Retina (tissue), 1 donor: ENCODE data around the gene KCNH8.

ENCODE experiments used
- DNase-seq: peaks from one replicate; pipeline ENCODE4 v3.0.0-alpha.2; 2016

The KCNH8 gene

DNA sequence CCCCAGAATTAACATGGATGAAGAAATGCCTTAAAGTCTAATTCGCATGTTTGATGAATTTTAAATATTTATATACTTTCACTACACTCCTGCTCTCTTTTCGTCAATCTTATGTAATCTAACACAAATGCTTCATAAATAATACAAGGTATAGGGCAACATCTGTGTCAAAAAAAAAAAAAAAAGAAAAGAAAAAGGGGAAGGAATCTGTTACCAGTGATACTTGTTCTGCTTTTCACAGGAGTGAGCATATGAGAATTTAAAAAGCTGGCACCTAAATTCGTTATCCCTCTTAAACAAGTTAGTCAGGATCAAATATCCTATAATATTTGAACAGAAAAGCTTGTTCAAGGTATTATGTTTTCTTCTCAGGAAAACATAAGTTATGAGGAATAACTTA lies 243.8 kb downstream of the KCNH8 start:
- no peak for DNase-seq

DNA sequence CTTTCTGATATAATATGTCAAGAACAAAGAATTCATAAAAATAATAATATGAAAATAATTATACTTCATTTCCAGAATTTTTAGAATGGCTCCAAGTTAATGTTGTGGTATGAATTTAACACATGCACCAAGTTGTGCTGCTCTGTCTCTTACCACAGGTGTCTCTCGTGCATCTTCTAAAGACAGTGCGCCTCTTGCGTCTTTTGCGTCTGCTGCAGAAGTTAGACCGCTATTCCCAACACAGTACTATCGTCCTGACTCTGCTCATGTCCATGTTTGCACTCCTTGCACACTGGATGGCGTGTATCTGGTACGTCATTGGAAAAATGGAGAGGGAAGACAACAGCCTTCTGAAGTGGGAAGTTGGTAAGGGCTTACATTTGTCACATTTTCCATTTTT lies 246.6 kb downstream of the KCNH8 start:
- DNase-seq: no peak

DNA sequence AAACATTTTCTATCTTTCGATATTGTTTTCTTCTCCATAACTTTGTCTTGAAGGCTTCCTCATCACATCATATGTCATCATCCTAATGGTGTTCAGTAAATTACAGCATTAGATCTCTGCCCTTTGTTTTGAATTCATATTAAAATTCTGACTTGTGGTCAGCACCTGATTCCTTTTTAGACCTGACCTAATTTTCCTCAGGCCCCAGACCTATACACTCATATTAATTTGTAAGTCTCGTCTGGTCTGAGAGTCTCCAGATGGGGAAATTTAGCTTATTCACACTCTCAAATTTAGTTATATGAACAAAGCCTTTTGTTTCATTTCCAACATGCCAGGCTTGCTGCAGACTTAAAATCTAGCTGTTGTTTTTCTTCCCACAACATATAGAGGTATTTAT lies 248.4 kb downstream of the KCNH8 start:
- no peak for DNase-seq

DNA sequence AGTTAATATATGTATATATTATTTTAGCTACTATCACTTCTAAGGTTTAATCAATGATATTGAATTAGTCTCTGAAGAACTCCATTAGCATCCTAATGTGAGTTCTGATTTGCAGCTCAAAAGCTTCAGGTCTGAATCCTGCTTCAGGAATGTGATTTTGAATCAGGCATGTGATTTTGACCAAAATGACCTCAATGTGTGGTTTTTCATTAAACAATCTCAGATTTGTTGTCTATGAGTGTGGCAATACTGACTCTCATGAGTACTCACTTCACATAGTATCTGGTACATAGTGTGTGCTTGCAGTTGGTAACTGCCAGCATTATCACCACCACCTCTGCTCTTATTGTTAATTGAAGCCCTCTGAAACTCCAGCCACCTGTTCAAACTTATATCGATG lies 251.0 kb downstream of the KCNH8 start:
- DNase-seq: no peak

DNA sequence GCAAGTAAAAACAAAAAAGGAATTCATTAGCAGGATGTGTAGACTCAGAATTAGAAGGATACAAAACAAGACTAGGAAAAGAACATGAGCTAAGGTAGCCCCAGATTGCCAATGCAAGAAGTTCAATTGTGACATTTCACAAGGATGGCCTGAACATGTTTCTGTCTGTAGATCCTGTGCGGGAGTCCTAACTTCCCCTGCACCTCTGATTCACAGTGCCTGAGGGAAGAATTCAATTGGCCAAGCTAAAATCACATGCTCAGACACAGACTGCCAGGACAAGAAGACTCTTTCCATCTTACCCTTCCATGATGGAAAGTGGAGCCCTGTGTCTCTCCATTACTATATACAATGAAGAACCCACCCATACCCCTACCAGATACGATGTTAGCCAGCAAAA lies 251.5 kb downstream of the KCNH8 start:
- no peak for DNase-seq

DNA sequence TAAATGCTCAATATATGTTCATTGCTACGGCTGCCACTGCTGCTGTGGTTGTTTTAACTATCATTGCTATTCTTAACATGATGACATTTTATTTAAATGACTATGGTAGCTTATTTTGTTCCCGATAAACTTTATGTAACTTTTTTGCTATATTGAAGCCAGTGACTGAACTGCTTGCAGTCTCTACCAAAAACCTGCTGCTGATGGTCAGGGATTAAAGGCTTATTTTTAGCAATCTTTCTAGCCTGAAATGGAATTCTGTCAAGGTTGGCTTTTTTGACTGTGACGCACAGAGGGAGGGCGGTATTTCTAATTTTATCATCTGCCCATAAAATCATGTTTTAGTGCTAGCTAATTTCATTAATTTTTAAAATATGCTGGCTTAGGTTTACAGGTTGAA lies 271.8 kb downstream of the KCNH8 start:
- no peak for DNase-seq

DNA sequence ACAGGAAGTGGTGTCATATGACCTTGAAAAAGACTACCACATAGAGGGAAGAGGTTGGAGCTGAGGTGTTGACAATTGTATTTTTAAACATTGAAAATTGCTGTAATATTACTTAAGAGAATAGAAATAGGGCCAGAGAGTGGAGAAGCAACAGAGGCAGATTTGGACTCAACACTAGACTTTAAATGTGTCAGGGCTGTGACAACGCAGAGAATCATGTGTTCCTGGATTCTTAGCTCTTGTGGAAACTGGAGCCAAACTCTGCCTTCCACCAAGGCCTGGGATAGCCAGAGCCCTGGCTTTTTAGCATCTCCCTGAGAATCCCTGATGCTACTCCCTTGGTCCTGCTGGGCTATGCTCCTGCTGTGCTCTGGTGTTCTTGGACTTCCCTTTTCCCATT lies 277.5 kb downstream of the KCNH8 start:
- no peak for DNase-seq

DNA sequence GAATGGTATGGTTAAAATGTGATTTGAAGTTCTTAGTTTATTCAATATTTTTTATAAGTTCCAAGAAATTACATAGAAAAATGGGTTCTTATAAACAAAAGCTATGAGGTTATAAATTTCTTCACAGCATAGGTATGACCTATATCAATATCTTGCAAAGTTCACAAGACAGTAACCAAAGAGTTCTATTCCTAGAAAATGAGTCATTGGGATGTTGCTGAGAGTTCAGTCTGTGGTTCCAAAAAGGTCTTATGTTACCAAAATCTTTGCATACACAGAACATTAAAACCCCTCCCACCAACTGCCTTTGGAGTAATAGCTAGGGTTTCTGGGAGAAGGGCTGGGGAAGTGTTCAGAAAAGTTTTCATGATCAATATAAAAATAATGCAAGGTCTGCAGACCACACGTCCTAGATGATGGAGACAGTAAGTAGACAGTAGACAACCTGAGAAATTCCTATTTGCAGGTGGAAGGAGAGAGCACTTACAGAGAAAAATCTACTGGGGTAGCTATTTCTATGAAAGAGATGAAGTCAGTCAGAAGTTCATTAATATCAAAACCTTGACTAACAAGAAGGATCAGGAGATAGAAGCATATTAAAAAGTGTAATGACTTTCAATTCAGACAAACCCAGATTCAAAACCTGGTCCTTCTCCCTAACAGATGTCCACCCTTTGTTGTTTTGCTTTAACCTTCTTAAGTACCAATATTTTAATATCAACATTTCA lies 279.3 kb downstream of the KCNH8 start:
- no peak for DNase-seq

DNA sequence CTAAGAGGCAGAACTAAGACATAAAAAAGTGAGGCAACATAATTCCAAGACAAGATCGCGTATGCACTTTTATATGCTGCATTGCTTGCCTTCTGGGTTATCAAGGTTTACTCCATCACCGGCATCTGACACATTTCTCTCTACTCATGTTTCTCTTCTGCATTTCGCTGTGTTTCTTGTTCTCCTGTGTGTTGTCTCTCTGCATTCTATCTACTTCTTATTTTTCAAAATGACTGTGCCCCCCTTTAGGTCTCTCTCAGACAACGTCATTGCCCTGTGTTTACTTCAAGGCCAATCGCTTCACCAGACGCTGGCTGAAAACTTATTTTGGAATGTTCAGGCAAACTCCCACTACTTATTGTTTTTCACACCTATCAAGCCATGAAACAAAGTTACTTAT lies 280.4 kb downstream of the KCNH8 start:
- DNase-seq: no peak

DNA sequence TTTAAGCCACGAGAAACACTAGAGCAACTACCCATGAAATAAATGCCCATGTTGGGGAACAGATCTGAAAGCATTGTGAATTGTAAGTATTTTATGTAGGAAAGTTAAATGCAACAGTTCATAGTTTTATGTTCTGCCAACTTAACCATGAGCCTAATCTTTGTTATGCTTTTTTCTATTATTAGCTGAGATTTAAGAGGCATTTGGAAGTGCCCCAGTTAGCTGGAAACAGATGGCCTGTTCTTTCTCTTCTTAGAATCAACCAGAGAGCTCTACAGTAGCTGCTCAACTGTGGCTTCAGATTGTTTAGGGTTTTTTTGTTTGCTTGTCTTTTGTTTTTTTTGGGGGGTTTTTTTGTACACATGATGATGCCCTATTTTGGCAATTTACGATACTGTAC lies 284.4 kb downstream of the KCNH8 start:
- no peak for DNase-seq

DNA sequence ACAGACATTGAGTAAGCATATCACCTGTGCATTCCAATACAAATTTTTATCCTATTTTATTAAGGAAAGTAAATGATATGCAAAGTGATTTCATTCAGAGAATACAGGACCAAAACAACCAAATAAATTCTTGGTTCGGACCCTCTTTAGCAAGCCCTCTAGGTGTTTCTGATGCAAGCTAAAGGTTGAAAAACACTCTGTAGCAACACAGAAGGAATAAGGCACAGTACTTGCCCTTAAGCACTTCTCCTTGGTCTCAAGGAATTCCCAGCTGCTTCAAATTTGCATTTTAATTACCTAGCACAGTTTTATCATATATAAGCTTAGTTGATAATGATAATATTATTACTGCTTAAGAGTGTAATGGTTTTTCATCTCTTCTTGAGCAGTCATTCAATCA lies 288.4 kb downstream of the KCNH8 start:
- DNase-seq: no peak

DNA sequence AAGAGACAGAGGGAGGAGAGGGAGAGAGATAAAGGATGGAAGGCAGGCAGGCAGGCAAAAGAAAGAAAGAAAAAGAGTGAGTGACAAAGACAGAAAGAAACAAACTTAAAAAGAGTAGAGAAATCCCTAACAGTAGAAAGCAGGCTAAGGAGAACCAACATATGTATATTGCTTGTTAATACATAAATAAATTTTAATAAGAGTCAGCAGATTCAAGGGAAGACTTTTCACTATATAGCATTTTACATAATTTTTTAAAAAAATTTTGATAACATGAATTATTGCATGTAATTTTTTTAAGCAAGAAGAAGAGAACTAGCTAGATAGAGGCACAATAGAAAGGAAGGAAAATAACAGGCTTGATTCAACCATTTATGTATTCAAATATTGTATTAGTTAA lies 291.6 kb downstream of the KCNH8 start:
- no peak for DNase-seq

DNA sequence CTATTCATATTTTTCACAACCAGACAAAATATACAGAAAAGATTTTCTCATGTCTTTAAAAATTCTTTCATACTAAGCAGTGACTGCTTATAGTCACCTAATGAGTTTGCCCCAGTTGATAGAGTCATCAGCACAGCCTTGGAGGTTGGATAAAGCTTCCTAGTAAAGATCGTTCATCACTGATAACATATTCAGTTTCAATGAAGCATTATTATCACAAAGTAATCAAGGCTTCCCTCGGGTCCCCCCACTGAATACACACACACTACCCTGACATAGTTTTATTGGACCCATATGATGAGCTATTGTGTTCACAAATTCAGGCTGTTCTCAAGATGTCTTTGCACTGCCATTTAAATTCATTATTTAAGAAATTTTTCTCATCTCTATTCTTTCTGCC lies 297.8 kb downstream of the KCNH8 start:
- DNase-seq: no peak

DNA sequence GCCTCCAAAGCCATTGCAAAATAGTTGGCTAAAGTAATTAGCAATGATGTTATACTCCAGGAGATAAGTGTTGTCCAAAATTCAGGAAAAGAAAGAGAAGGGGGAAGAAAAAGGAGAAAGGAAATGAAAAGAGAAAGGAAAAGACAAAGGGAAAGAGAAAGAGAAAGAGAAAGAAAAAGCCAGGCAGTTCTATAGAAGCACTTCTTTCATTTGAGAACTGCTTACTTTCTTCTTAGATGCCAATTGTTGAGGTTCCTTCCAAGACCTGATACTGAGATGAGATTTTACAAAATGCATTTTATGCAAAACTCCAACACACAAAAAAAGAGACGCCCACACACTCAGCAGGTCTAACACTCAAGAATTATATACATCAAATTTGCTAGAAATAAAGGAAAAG lies 298.4 kb downstream of the KCNH8 start:
- no peak for DNase-seq

DNA sequence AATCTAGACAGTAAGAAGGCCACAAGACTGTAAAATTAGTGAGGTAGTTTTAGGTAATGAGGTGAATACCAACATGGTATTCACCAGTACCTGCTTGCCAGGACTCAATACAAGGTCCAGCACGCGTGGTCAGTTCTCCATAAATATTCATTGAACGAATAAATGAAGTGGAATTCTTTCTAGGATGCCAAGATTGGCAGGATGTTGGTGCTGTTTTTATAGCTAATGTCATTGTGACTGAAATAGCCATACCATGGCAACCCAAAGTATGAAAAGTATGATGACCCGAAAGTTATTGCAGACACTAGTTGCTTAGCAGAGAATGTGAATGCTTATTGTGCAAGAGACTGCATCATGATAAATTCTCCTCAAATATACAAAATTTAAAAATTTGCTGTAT lies 307.2 kb downstream of the KCNH8 start:
- no peak for DNase-seq

DNA sequence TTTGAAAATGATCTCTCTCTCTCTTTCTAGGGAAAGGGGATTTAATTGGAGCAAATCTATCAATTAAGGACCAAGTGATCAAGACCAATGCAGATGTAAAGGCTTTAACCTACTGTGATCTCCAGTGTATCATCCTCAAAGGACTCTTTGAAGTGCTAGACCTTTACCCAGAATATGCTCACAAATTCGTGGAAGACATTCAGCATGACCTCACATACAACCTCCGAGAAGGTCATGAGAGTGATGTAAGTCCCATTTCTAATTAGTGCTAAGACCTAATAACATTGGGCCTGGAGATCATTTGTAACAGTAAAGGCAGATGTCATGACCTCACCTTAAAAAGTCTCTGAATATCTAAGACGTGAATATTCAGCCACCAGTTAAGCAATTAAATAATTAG lies 308.4 kb downstream of the KCNH8 start:
- DNase-seq: no peak

DNA sequence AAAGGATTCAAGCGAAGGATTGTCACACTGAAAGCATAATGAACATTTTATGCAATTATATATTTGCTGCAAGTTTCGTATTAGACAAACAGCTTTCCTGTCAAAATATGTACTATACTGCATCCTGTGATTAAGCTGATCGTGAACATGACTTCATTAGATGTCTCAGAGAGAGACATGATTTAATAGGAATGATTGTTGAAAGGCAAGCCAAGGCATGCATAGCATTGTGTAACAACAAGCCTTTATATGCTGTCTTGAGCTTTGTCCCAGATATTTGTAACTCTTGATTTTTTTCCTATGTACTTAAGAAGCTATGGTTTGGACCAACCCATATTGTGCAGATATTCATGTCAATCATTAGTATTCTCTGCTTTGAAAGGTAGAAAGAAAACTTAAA lies 309.1 kb downstream of the KCNH8 start:
- no peak for DNase-seq

DNA sequence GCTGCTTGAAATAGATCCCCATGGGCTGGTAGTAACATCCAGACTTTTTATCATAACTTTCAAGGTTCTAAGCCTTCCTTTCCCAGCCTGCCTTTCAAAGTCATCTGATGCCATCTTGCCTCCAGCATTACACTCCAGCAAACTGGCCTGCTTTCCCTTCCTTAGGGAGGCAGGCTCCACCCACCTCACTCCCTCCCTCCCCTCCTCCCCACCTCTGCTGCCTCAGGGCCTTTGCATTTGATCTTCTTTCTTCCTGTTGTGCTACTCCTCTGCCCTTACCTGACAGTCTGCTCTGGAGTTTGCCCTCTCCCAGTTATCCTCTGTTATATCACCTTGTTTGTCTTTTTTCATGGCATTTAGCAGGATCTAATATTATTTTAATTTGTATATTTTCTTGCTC lies 319.5 kb downstream of the KCNH8 start:
- no peak for DNase-seq

DNA sequence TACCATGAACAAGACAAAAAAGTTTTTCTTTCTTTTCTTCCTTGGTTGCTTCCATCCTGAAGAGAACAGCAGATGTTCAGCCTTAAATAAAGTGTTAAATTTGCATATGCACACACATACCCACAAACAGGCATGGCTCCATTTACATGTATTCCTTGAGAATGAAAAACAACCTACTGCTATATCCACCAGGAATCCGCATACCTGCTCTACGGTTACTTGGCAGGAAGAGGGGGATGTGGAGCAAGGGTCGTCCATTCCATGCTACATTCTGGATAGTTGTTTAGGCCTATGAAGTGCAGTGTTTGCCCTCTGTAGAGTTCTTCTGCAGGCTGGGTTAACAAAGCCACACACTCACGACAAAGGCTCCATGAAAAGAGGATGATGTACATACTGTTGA lies 322.8 kb downstream of the KCNH8 start:
- DNase-seq: no peak

DNA sequence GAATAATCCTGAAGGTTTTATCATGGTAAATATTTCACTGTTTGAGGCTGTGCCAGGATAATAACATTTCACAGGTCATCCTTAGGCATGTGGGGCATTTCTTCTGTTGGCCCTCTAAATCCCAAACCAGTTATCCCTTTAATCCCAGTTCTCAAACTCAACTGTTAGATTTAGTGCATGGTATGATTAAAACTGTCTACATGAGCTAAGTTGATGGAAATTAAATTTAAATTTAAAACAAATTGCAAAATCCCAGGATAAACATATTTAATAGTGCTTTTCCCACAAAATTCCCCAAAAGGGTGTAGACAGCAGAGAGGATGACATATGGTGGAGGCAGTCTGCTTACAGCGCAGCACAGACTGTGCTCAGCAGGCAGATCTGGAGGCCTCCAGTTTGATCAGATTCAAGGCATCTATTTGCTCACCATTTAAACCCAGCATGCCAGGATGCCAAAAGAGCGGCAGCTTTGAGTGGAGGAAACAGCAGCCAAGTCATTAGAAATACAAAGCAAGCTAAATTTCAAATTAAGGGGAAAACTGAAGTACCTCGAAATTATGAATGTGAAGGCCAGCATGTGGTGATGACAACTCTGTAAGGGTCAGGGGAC lies 325.8 kb downstream of the KCNH8 start:
- DNase-seq: no peak

DNA sequence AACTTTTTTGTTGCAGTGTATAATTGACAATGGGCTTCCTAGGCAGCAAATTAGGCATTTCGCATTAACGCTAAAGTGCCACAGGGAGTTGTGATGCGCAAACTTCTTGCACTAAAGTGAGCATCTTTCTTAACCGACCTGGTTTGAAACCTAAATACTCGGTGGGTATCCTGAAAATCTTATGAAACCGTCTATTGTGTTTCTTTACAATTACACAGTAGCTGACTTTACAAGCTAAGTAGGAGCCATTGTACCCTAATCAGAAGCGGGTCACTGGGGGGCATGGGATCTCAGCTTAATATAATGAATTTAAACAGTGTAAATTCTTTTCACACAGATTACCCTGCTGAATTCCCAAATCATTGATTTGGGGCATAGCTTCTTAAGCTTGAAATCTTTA lies 328.0 kb downstream of the KCNH8 start:
- no peak for DNase-seq

DNA sequence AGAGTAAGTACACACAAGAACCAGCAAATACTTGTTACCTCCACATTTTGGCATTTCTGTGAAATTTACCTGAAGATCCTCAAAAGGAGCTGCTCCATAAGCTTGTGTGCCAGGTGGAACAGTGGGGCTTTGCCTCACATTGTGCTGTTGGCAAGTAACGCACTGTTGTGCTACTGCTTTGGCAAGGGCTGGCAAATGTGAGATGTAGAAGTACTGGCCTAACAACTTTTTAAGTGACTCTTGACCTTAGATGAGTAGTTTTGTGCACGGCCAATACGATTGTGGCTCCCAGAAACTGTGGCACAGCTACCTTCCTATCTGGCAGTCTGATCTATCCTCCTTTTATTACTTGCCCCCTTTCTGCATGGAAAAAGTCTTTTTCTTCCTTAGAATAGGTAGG lies 337.0 kb downstream of the KCNH8 start:
- no peak for DNase-seq

DNA sequence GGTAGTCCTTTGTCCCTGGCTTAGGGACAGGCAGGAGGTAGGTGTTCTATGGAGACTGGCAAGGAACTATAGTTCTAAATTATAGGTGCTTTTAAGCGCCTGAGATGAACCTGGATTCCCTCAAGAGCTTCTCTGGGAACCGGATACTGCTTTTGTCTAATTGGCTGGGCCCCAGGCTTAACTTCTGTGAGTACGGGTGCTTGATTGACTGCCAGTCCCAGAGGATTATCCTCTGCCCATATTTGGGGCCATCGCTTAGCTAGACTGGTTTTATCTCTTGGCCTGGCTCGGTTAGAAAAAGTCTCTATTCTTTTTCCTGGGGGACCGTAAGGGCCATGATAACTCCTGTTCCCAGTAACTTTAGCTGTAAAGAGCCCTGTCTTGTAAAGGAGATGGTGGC lies 339.1 kb downstream of the KCNH8 start:
- DNase-seq: no peak

DNA sequence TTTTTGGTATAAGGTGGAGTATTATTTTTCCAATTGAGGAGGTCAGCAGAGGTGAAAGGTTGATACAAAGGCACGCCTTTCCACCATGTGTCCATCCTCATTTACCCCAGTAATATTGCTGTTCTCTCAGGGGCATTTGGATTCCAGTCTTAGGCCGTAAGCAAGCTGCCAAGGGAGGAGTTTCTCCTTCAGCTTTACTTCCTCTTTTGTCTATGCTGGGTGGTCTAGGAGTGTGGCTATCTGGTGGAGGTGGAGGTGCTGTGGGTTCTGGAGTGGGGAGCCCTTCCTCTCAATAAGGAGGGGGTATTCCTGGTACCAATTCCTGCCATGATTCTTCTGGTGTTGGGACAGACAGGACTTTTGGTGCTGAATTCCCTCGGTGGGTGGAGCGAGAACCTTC lies 340.6 kb downstream of the KCNH8 start:
- DNase-seq: no peak

DNA sequence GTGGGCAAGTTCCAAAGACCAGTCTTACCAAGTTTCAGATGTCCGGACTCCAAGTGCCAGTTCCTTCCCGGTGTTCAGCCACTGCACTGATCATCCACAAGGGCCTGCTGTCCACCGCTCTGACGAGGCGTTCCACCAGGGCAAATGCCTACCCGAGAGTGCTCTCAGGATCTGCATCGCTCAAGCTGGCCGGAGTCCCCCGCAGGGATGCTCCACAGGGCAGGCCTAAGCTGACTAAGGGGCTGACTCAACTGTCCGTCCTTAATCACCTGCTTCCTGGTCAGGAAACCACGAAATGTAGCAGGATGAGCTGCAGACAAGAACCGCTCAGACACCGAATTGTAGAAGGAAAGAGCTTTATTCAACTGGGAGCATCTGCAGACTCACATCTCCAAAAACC lies 341.6 kb downstream of the KCNH8 start:
- DNase-seq: no peak
